Endometrium (tissue), 2 donors: ENCODE data around the gene LCN10.
A peak's percentile ranks its signal among the peaks of the same experiment; 100 is the strongest.
"Not testable (repeated sequence)": the region's sequence is repeated elsewhere in the genome, so short reads cannot be mapped to it uniquely, and the experiment has no call there.

Experiments used
- FAIRE-seq: peaks from 2 replicates; lab custom pipeline; 2012; peaks lifted over from hg19 to GRCh38; lab: Jason Lieb, UNC
- donor health status: control.
- donor health status: control.

Gene LCN10

DNA sequence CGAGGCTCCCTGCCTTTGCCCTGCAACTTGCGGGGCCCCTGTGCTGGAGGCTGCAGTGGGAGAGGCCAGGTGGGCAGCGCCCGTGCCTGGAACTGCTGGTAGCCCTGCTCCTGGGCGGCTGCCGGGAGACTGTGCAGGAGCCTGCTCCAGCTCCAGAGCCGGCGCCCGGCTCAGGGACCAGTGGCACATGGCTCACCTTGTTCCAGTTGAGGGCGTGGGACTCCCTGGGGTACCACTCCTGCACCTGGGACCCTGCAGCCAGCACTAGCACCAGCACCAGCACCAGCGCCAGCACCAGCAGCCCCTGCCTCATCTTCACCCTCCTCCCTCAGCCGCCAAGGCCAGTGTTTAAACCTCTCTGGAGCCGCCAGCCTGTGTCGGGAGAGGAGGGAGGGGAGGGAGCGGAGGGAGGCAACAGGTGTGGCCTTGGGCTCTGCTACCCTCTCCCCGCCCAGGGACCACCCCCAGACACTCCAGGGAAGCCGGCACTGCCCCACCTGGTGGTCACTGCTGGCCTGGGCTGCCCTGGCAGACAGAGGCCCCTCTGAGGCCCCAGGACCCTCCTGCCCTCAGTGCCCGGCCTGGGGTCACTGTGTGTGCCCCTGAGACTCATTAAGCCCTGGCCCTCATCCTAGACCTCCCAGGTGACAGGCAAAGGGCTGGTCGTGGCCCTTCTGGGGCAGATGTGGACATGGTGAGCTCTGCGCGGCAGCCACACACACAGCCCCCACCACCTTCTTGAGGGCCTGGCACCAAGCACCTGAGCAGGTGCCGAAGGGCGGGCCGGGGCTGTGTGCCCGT lies at the start of gene LCN10:
TSS of gene LCN10 (minus strand) at position 350 of the 801 bp plus-strand sequence. CDS start at position 313, 37 bp downstream.
- FAIRE-seq = no peak

DNA sequence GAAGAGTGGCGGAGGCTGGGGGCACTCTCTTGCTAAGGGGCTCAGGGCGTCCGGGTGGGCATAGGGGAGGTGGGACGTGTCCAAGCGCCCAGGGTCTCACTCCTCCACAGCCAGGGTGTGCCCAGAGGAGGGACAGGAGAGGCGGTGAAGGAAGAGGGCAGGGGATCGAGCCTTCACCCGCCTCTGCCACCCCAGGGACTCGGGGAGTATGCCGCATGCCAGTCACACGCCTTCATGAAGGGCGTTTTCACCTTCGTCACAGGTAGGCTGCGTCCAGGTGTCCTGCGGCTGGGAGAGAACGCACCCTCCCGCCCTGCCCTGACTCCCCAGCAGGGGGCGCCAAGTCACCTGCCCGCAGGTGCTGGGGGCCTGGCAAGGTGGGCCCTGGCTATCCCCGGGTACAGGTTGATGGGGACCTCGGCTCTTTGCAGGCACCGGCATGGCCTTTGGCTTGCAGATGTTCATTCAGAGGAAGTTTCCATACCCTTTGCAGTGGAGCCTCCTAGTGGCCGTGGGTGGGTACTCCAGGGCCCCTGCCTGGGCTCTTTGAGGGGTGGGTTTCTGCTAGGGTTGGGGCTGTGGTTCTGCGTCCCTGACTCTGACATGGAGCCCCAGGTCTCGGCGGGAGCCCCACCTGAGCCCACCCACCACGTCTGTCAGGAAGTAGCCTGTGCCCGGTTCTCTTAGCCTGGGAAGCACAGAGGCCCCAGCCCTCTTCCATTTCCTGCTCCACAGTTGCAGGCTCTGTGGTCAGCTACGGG lies 49.0 kb upstream of the LCN10 start:
- FAIRE-seq = no peak

GRCh38 chr9:136790640-136791515 lies 48.1 kb upstream of the LCN10 start, which contains the start of gene TMEM141:
Gene TMEM141 (plus strand): TSS chr9:136791344. CDS start chr9:136791371, 27 bp downstream.
- FAIRE-seq = peak; percentile 23

GRCh38 chr9:136789523-136789937 lies 46.8 kb upstream of the LCN10 start:
- FAIRE-seq = no peak

DNA sequence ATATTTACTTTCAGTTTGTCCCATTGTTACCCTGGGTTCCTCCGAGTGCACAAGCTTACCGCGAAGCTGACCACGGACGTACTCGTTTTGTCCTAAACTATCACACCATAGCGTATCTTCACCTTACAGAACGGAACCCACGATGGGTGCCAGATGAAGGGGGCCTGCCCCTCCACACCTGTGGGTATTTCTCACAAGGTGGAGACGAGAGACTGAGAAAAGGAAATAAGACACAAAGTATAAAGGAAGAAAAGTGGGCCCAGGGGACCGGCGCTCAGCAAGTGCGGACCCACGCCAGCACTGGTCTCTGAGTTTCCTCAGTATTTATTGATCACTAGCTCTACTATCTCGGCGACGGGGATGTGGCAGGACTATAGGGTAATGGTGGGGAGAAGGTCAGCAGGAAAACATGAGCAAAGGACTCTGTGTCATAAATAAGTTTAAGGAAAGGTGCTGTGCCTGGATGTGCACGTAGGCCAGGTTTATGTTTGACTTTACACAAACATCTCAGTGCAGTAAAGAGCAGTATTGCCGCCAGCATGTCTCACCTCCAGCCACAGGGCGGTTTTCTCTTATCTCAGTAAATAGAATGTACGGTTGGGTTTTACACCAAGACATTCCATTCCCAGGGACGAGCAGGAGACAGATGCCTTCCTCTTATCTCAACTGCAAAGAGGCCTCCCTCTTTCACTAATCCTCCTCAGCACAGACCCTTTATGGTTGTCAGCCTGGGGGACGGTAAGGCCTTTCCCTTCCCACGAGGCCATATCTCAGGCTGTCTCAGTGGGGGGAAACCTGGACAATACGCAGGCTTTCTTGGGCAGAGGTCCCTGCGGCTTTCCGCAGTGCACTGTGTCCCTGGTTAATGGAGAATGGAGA lies 46.1 kb upstream of the LCN10 start:
- not testable (repeated sequence) for FAIRE-seq

DNA sequence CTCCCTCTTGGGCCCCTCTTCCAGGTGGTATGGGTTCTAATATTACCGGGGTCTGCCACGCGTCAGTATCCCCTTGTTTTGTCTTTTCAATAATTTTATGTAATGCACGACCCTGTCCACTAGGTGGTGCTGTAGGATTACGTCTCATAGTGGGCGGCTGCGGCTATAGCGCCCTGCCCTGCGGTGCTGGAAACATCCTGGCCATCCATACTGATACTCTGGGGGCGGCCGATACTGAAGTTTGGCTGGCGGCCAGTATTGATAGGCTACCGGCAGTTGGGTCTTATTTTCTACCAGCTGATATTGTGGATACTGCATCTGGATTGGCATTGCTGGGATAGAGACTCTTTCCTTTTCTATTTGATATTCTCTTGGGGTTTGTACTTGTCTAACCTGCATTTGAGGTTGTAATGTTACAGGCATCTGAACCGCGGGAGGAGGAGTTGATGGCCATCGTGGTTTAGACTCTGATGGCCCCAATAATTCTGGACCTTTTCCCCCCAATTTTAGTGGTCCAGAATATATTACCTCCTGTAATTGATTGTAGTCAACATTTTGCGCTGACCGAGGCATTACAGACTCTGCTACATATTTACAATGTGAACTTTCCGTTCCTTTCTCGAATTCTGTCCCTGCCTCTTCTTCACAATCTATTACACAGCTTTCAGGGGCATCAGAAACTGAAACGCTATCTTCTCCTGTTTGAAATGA lies 45.1 kb upstream of the LCN10 start:
- no peak for FAIRE-seq

DNA sequence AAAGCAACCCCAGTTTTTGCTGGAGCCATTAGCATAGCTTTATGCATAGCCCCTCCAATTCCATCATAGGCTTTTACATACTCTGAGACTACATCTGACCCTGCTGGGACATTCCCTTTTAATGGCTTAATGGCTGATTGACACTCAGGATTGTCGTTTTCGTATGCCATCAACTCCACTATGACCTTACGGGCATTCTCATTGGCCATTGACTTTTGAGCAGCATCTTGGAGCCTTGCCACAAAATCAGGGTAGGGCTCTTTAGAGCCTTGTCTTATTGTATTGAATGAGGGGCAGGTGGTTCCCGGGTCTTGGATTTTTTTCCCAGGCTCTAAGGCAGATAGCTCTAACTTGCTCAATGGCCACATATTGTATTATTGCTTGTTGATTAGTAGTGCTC lies 44.2 kb upstream of the LCN10 start:
- not testable (repeated sequence) for FAIRE-seq

GRCh38 chr9:136786451-136786850 lies 43.7 kb upstream of the LCN10 start:
- no peak for FAIRE-seq

- not testable (repeated sequence) for FAIRE-seq
Observed at GRCh38 chr9:136785565-136786355, 43.0 kb upstream of the LCN10 start.

DNA sequence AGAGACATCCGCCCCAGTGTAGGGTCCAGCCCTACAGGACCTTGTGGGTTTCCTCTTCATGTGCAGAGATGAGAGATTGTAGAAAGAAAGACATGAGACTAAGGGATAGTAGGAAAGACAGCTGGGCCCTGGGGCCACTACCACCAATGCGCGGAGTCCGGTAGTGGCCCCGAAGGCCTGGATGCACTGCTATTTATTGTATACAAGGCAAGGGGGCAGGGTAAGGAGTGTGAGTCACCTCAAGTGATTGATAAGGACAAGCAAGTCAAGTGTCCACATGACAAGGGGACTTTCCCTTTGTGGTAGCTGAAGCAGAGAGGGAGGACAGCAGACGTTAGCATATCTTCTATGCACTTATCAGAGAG lies 42.2 kb upstream of the LCN10 start:
- FAIRE-seq = no peak

GRCh38 chr9:136784249-136784996 lies 41.7 kb upstream of the LCN10 start:
- no peak for FAIRE-seq

- FAIRE-seq = no peak
Observed at GRCh38 chr9:136782452-136782851, 39.7 kb upstream of the LCN10 start.

GRCh38 chr9:136779808-136780207 lies 37.1 kb upstream of the LCN10 start:
- no peak for FAIRE-seq

GRCh38 chr9:136777359-136777758 lies 34.6 kb upstream of the LCN10 start:
- no peak for FAIRE-seq

GRCh38 chr9:136776947-136777346 lies 34.2 kb upstream of the LCN10 start:
- FAIRE-seq = no peak

DNA sequence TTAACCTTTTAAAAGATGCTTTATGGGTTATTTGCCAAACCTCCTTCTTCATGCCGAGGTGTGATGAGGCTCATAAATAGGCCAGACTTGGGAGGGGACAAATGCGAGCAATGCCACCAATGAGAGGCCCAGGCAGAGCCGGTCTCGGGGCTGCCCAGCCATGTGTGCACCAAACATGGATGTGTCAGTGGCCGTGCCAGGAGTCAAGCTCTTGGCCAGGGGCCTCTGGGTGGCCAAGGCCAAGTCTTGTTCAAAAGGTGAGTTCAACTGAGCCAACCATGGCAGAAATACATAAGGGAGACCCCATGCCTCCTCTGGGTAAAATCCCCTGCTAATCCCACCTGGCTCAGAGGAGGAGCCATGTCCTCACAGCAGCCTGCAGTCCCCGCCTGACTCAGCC lies 32.5 kb upstream of the LCN10 start:
- FAIRE-seq = no peak

GRCh38 chr9:136774416-136775045 lies 31.8 kb upstream of the LCN10 start:
- no peak for FAIRE-seq

DNA sequence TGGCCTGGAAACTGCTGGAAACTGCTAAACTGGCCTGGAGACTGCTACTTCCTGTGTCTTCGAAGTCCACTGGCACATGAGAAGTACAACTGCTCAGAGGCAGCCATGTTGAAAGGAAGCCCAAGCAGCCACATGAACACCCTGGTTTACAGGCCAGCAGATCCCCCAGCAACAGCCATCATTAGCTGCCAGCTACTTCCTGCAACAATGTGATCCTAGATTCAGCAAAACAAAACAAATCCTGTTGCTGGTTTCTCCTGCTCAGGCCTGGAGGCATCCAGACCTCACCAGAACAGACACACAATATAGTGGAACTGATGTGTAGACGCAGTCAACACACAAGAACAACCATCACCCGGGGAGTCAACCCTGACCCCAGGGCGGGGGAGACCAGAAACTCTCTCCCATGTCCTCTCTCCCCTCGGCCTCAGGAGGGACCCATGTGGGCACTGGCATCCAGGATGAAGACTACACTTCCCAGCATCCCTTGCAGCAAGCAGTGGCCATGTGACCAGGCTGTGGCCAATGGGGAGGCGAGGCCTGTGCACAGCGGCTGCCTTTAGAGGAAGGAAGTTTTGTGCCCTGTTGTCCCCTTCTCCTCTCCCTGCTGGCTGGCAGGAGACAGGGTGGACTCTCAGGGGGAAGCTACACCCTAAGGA lies 30.8 kb upstream of the LCN10 start:
- no peak for FAIRE-seq
